H1 (cell line): ENCODE data around the gene FCAR.

Source experiments
- CTCF ChIP-seq, 3 experiments: IDR thresholded peaks; 1 replicate in 2 of 3; 2 replicates in 1 of 3; pipeline versions ENCODE4 v1.5.1 to v1.6.1; 2011; ENCODE audit warnings: low read length in 3 of 3, mild to moderate bottlenecking in 3 of 3, inconsistent platforms in 2 of 3, low read depth in 1 of 3, moderate library complexity in 1 of 3; ENCODE audit not compliant: insufficient read depth in 1 of 3; ENCODE audit errors: control extremely low read depth in 1 of 3
- MAX ChIP-seq: IDR thresholded peaks from 2 replicates; pipeline ENCODE4 v1.6.1; 2012; ENCODE audit warnings: inconsistent platforms
- POLR2AphosphoS5 ChIP-seq: IDR thresholded peaks from 2 replicates; pipeline ENCODE4 v1.6.1; 2011; ENCODE audit warnings: low read depth, low read length
- TAF1 ChIP-seq: IDR thresholded peaks from 2 replicates; pipeline ENCODE4 v1.6.1; 2011; ENCODE audit warnings: mild to moderate bottlenecking, low read depth, low read length

GRCh38 chr19:54938906-54939305 lies 64.9 kb downstream of the FCAR start:
- TF ChIP-seq MAX (no peak), CTCF (IDR thresholded peaks at IDR 0.05; ENCODE audit: control extremely low read depth in 1 of 3, insufficient read depth in 1 of 3, low read depth in 1 of 3, low read length in 3 of 3) (no peak), POLR2AphosphoS5 (no peak), TAF1 (no peak)
